Neural progenitor cell (in vitro differentiated cells): Measurements from ENCODE around the gene SURF2. TPM values are rescaled to one million over a fixed set of nuclear protein-coding genes. Genes with fewer than 3 reads are reported as not detected.

Experiments used
- DNase-seq: peaks from one replicate; pipeline ENCODE4 v3.0.0-alpha.2; 2016; ENCODE audit warnings: low spot score
- H2AFZ ChIP-seq: fragments of 200-600 bp; sonication (generic); replicated peaks from 2 replicates; pipeline ENCODE4 v1.6.1; 2016; ENCODE audit warnings: antibody characterized with exemption
- H3F3A ChIP-seq: fragments of 200-600 bp; sonication (generic); 2 replicates; pipeline ENCODE4 v1.6.1; 2016; ENCODE audit warnings: antibody characterized with exemption, low read depth
- H3K27ac ChIP-seq: fragments of 200-600 bp; sonication (generic); 2 replicates; pipeline ENCODE4 v1.5.1; 2016; ENCODE audit warnings: mild to moderate bottlenecking
- H3K27me3 ChIP-seq: fragments of 200-600 bp; sonication (generic); 2 replicates; pipeline ENCODE4 v1.6.1; 2016; ENCODE audit warnings: mild to moderate bottlenecking, moderate library complexity
- H3K36me3 ChIP-seq: fragments of 200-600 bp; sonication (generic); 2 replicates; pipeline ENCODE4 v1.5.1; 2016
- H3K4me1 ChIP-seq: fragments of 200-600 bp; sonication (generic); 2 replicates; pipeline ENCODE4 v1.6.1; 2016; ENCODE audit warnings: mixed run types
- H3K4me2 ChIP-seq: fragments of 200-600 bp; sonication (generic); 2 replicates; pipeline ENCODE4 v1.6.1; 2016
- H3K4me3 ChIP-seq: fragments of 200-600 bp; sonication (generic); 2 replicates; pipeline ENCODE4 v1.5.1; 2016
- H3K79me2 ChIP-seq: fragments of 200-600 bp; sonication (generic); 2 replicates; pipeline ENCODE4 v1.6.1; 2016; ENCODE audit warnings: low read depth
- H3K9ac ChIP-seq: fragments of 200-600 bp; sonication (generic); 2 replicates; pipeline ENCODE4 v1.6.1; 2016
- H3K9me3 ChIP-seq: fragments of 200-600 bp; sonication (generic); 2 replicates; pipeline ENCODE4 v1.5.1; 2016; ENCODE audit warnings: low read depth
- H4K20me1 ChIP-seq: fragments of 200-600 bp; sonication (generic); 2 replicates; pipeline ENCODE4 v1.6.1; 2016; ENCODE audit warnings: low read depth
- H3K27ac Mint-ChIP-seq: 3 replicates; pipeline ENCODE4 v1.8.0; 2021; ENCODE audit warnings: mixed read lengths
- H3K27me3 Mint-ChIP-seq: 2 replicates; pipeline ENCODE4 v1.8.0; 2022; ENCODE audit warnings: low read depth, mild to moderate bottlenecking, inconsistent platforms, moderate library complexity, mixed read lengths; ENCODE audit not compliant: insufficient read depth
- H3K36me3 Mint-ChIP-seq: 3 replicates; pipeline ENCODE4 v1.8.0; 2021; ENCODE audit warnings: mixed read lengths
- H3K4me1 Mint-ChIP-seq: 3 replicates; pipeline ENCODE4 v1.8.0; 2021; ENCODE audit warnings: mixed read lengths
- H3K4me3 Mint-ChIP-seq: 3 replicates; pipeline ENCODE4 v1.8.0; 2021; ENCODE audit warnings: mild to moderate bottlenecking, moderate library complexity, mixed read lengths
- H3K9me3 Mint-ChIP-seq: 3 replicates; pipeline ENCODE4 v1.8.0; 2020; ENCODE audit warnings: mixed read lengths
- CTCF ChIP-seq: fragments of 200-600 bp; sonication (generic); IDR thresholded peaks from 2 replicates; pipeline ENCODE4 v1.5.1; 2017; ENCODE audit warnings: antibody characterized with exemption, mild to moderate bottlenecking
- EZH2 ChIP-seq: fragments of 200-600 bp; sonication (generic); IDR thresholded peaks from 2 replicates; pipeline ENCODE4 v1.6.1; 2017; ENCODE audit warnings: antibody characterized with exemption, mild to moderate bottlenecking, moderate library complexity
- EZH2phosphoT487 ChIP-seq: fragments of 200-600 bp; sonication (generic); IDR thresholded peaks from 2 replicates; pipeline ENCODE4 v1.6.1; 2017; ENCODE audit warnings: antibody characterized with exemption
- total RNA-seq: library from RNA; depleted of rRNA; stranded (reverse); fragments of >200 nt; gene quantifications from 2 replicates; pipeline ENCODE4 v1.2.3, GENCODE V29; 2015; ENCODE audit warnings: low replicate concordance

SURF2 gene
- total RNA-seq, 1 donor from 2014 or later = 16.0 TPM

- Histone ChIP-seq H3K9me3 (no peaks in the 10 kb centered on the region), H3K27ac (peak overlapping the region; percentile 97), H3K36me3 (peaks cover 23% of the 10 kb centered on the region), H3K9ac (peak overlapping the region; percentile 99), H3F3A (peaks cover 59% of the 10 kb centered on the region), H4K20me1 (peaks cover 64% of the 10 kb centered on the region), H3K27me3 (no peaks in the 10 kb centered on the region), H3K79me2 (peaks cover 54% of the 10 kb centered on the region), H3K4me3 (peak overlapping the region; percentile 77), H3K4me1 (peaks cover 15% of the 10 kb centered on the region), H2AFZ (no peak overlapping the region), H3K4me2 (peak overlapping the region; percentile 100)
- TF ChIP-seq CTCF (no peak), EZH2phosphoT487 (no peak), EZH2 (no peak)
- Mint-ChIP-seq H3K4me1 (peaks cover 25% of the 10 kb centered on the region), H3K9me3 (no peaks in the 10 kb centered on the region), H3K4me3 (peak overlapping the region; percentile 98), H3K27me3 (peaks cover 18% of the 10 kb centered on the region), H3K36me3 (peaks cover 36% of the 10 kb centered on the region), H3K27ac (peak overlapping the region; percentile 99)
- DNase-seq = no peak
Measured at GRCh38 chr9:133348718-133349573, 7.4 kb upstream of the SURF2 start.

GRCh38 chr9:133349965-133350616 lies 6.3 kb upstream of the SURF2 start:
- H3K9ac ChIP-seq = peak overlapping the region; percentile 99
- H4K20me1 ChIP-seq = peaks cover 65% of the 10 kb centered on the region
- no peak overlapping the region for H2AFZ ChIP-seq
- H3K36me3 ChIP-seq = peaks cover 23% of the 10 kb centered on the region
- H3K4me3 ChIP-seq = peak overlapping the region; percentile 77
- peaks cover 67% of the 10 kb centered on the region for H3F3A ChIP-seq
- no peaks in the 10 kb centered on the region for H3K9me3 ChIP-seq
- H3K79me2 ChIP-seq = peaks cover 57% of the 10 kb centered on the region
- Mint-ChIP-seq H3K36me3 (peaks cover 36% of the 10 kb centered on the region), H3K27me3 (peaks cover 16% of the 10 kb centered on the region), H3K27ac (no peak overlapping the region), H3K9me3 (no peaks in the 10 kb centered on the region), H3K4me3 (peak overlapping the region; percentile 98), H3K4me1 (peaks cover 29% of the 10 kb centered on the region)
- peak overlapping the region; percentile 100 for H3K4me2 ChIP-seq
- TF ChIP-seq CTCF = no peak
- no peak for TF ChIP-seq EZH2phosphoT487
- TF ChIP-seq EZH2 = no peak
- H3K27ac ChIP-seq = peak overlapping the region; percentile 10
- no peaks in the 10 kb centered on the region for H3K27me3 ChIP-seq
- peaks cover 15% of the 10 kb centered on the region for H3K4me1 ChIP-seq
- DNase-seq = no peak

- Histone ChIP-seq H3K4me3 (no peak overlapping the region), H3K27ac (peak overlapping the region; percentile 10), H3F3A (peaks cover 67% of the 10 kb centered on the region), H2AFZ (no peak overlapping the region), H3K79me2 (peaks cover 53% of the 10 kb centered on the region), H3K9ac (no peak overlapping the region), H3K27me3 (no peaks in the 10 kb centered on the region), H3K4me1 (peaks cover 19% of the 10 kb centered on the region), H3K4me2 (no peak overlapping the region), H4K20me1 (peaks cover 58% of the 10 kb centered on the region), H3K36me3 (peaks cover 23% of the 10 kb centered on the region), H3K9me3 (no peaks in the 10 kb centered on the region)
- Mint-ChIP-seq H3K36me3 (peaks cover 36% of the 10 kb centered on the region), H3K4me3 (no peak overlapping the region), H3K27me3 (peaks cover 16% of the 10 kb centered on the region), H3K9me3 (no peaks in the 10 kb centered on the region), H3K27ac (no peak overlapping the region), H3K4me1 (peaks cover 26% of the 10 kb centered on the region)
- DNase-seq = no peak
- no peak for TF ChIP-seq EZH2phosphoT487
- TF ChIP-seq EZH2 = no peak
- TF ChIP-seq CTCF = no peak
Measured at GRCh38 chr9:133351526-133351907, 4.8 kb upstream of the SURF2 start.
